ENCODE data around the gene EPHA10. TPM values are rescaled to one million over a fixed set of nuclear protein-coding genes. Genes with fewer than 3 reads are reported as not detected.
A peak's percentile ranks its signal among the peaks of the same experiment; 100 is the strongest.
"Not testable (repeated sequence)": the region's sequence is repeated elsewhere in the genome, so short reads cannot be mapped to it uniquely, and the experiment has no call there.

EPHA10 gene
- total RNA-seq, 6 donors from 2014 or later: 0.76 to 1.7 (median 0.92) TPM; not detected in 2

GRCh38 chr1:37741662-37742061 is 23.3 kb downstream of the EPHA10 start:
- Histone ChIP-seq H3K9me3 (no peaks in the 10 kb centered on the region), H3K36me3 (no peaks in the 10 kb centered on the region), H3K4me1 (no peaks in the 10 kb centered on the region), H3K27me3 (no peaks in the 10 kb centered on the region), H3K27ac (no peak overlapping the region), H3K4me3 (no peak overlapping the region)
- no peak for TF ChIP-seq CTCF (IDR thresholded peaks at IDR 0.05)
- DNase-seq: no peak
- no peak for ATAC-seq (ENCODE audit: low FRiP score in 2 of 2)
- 47 to 54% methylated on average over 6 of the region's 6 CpGs for WGBS, 2 donors

GRCh38 chr1:37741130-37741529 is 23.8 kb downstream of the EPHA10 start:
- no peak for DNase-seq
- no peak overlapping the region for H3K27ac ChIP-seq
- no peak for TF ChIP-seq POLR2A (IDR thresholded peaks at IDR 0.05)
- WGBS, 2 donors: 74 to 82% methylated on average over 9 of the region's 9 CpGs
- no peak for ATAC-seq (ENCODE audit: low FRiP score in 2 of 2)
- H3K4me3 ChIP-seq: no peak overlapping the region
- no peaks in the 10 kb centered on the region for H3K27me3 ChIP-seq
- no peaks in the 10 kb centered on the region for H3K9me3 ChIP-seq
- H3K36me3 ChIP-seq: no peaks in the 10 kb centered on the region
- no peaks in the 10 kb centered on the region for H3K4me1 ChIP-seq

- DNase-seq: no peak
- Histone ChIP-seq H3K36me3 (no peaks in the 10 kb centered on the region), H3K27me3 (peaks cover 0 to 8% (median 0%) of the 10 kb centered on the region in 4 donors), H3K4me3 (no peak overlapping the region), H3K27ac (no peak overlapping the region), H3K4me1 (no peaks in the 10 kb centered on the region), H3K9me3 (no peaks in the 10 kb centered on the region)
- ATAC-seq (ENCODE audit: low FRiP score in 2 of 2): peak in 1 of 2 donors; percentile 62
- 75 to 83% methylated on average over 2 of the region's 2 CpGs for WGBS, 2 donors
- TF ChIP-seq POLR2AphosphoS5 (IDR thresholded peaks at IDR 0.05) (no peak), POLR2A (IDR thresholded peaks at IDR 0.05) (no peak), CTCF (IDR thresholded peaks at IDR 0.05) (no peak), EP300 (IDR thresholded peaks at IDR 0.05) (no peak)
Observed at GRCh38 chr1:37739222-37739621, 25.7 kb downstream of the EPHA10 start.

GRCh38 chr1:37738619-37739018 is 26.3 kb downstream of the EPHA10 start:
- not testable (repeated sequence) for H3K4me3 ChIP-seq; H3K9me3 ChIP-seq; H3K4me1 ChIP-seq; H3K27ac ChIP-seq; ATAC-seq (ENCODE audit: low FRiP score in 2 of 2); H3K36me3 ChIP-seq; DNase-seq; H3K27me3 ChIP-seq
- WGBS, 2 donors: 87 to 95% methylated on average over 4 of the region's 4 CpGs

- not testable (repeated sequence) for DNase-seq; H3K27me3 ChIP-seq; H3K4me3 ChIP-seq; H3K4me1 ChIP-seq; H3K27ac ChIP-seq; ATAC-seq (ENCODE audit: low FRiP score in 2 of 2); H3K36me3 ChIP-seq; H3K9me3 ChIP-seq
- 77 to 80% methylated on average over 7 of the region's 7 CpGs for WGBS, 2 donors
Observed at GRCh38 chr1:37737975-37738374, 26.9 kb downstream of the EPHA10 start.

GRCh38 chr1:37734629-37735591 is 30.0 kb downstream of the EPHA10 start:
- TF ChIP-seq POLR2A (IDR thresholded peaks at IDR 0.05): no peak
- TF ChIP-seq POLR2AphosphoS5 (IDR thresholded peaks at IDR 0.05): no peak
- TF ChIP-seq EP300 (IDR thresholded peaks at IDR 0.05): no peak
- TF ChIP-seq CTCF (IDR thresholded peaks at IDR 0.05): no peak
- Histone ChIP-seq H3K4me1 (no peaks in the 10 kb centered on the region), H3K4me3 (peak overlapping the region in 1 of 4 donors; percentile 6), H3K27ac (no peak overlapping the region), H3K36me3 (no peaks in the 10 kb centered on the region), H3K9me3 (no peaks in the 10 kb centered on the region), H3K27me3 (peaks cover 0 to 8% (median 0%) of the 10 kb centered on the region in 4 donors)
- DNase-seq (peak in 1 of 2 donors; percentile 62), ATAC-seq (ENCODE audit: low FRiP score in 2 of 2) (no peak)
- WGBS, 2 donors: 20 to 22% methylated on average over 24 to 32 of the region's 32 CpGs
